Loucy (cell line): ENCODE data around the gene M1AP.

ENCODE experiments used
- EZH2phosphoT487 ChIP-seq: fragments of 200-600 bp; IDR thresholded peaks from 2 replicates; pipeline ENCODE4 v1.6.1; 2018; ENCODE audit warnings: antibody characterized with exemption, mild to moderate bottlenecking, moderate library complexity, borderline replicate concordance
- TF ChIP-seq, protein P1 (sequence below): fragments of 200-600 bp; sonication (generic); conservative IDR thresholded peaks from 2 replicates; pipeline ENCODE4 v1.5.1; 2014; ENCODE audit warnings: mild to moderate bottlenecking, antibody characterized with exemption, low read length

DNA sequence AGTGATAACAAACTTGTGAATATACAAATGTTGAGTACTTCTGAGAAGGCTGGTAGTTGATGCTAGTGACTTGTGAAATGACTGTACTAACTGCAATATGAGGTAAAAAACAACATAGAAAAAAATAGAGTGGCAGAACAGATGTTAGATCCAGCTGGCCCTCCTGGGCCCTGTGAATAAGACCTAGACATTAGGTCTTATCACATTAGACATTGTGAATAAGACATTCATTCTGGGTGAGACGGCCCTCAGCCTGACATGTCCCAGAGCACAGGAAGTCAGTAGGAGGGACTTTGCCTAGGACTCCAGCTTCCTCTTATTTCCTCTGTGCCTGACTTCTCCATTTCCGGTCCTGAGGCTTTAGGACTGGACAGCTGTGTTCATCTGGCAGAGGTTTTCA lies 70.7 kb downstream of the M1AP start:
- TF ChIP-seq, protein P1, sequence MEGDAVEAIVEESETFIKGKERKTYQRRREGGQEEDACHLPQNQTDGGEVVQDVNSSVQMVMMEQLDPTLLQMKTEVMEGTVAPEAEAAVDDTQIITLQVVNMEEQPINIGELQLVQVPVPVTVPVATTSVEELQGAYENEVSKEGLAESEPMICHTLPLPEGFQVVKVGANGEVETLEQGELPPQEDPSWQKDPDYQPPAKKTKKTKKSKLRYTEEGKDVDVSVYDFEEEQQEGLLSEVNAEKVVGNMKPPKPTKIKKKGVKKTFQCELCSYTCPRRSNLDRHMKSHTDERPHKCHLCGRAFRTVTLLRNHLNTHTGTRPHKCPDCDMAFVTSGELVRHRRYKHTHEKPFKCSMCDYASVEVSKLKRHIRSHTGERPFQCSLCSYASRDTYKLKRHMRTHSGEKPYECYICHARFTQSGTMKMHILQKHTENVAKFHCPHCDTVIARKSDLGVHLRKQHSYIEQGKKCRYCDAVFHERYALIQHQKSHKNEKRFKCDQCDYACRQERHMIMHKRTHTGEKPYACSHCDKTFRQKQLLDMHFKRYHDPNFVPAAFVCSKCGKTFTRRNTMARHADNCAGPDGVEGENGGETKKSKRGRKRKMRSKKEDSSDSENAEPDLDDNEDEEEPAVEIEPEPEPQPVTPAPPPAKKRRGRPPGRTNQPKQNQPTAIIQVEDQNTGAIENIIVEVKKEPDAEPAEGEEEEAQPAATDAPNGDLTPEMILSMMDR = no peak
- TF ChIP-seq EZH2phosphoT487 = no peak
